KG1 (cell line): ENCODE results near the gene GABRP.
"Not testable (repeated sequence)": the region's sequence is repeated elsewhere in the genome, so short reads cannot be mapped to it uniquely, and the experiment has no call there.

Experiments used
- DNase-seq: peaks from one replicate; lab custom pipeline; 2025; lab: John Stamatoyannopoulos, UW

GABRP gene, protein sequence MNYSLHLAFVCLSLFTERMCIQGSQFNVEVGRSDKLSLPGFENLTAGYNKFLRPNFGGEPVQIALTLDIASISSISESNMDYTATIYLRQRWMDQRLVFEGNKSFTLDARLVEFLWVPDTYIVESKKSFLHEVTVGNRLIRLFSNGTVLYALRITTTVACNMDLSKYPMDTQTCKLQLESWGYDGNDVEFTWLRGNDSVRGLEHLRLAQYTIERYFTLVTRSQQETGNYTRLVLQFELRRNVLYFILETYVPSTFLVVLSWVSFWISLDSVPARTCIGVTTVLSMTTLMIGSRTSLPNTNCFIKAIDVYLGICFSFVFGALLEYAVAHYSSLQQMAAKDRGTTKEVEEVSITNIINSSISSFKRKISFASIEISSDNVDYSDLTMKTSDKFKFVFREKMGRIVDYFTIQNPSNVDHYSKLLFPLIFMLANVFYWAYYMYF

DNA sequence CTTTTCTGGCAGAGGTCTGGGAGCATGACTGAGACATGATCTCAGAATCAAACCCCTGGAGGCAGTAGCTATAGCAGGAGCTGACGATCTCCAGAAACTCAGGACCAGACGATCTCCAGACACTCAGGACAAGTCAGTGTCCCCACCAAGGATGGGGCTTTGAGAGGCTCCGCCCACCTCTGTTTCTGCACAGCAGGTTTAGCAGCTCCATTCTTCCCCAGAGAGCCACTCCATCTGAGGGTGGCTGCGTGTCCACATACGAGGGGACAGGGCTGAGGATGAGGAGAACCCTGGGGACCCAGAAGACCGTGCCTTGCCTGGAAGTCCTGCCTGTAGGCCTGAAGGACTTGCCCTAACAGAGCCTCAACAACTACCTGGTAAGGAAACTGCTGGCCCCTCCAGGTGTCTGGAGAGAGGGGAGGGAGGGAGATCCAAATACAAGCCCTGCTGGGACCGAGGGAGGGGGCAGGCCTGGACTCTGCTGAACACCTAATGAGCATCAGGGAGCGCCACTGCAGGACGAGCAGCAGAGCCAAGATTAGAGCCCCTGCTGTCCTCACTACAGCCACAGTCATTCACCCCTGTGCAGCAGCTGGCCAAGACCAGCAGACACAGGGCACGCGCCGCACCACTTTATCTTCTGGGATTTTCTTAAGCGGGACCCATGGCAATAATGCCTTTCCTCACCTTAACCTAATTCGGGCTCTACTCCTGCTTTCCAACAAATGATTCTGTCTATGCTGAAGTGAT lies at the start of gene GABRP:
GABRP (plus strand) TSS at position 228 of the 750 bp plus-strand sequence. CDS start 4,891 bp downstream, outside the sequence.
- no peak for DNase-seq

DNA sequence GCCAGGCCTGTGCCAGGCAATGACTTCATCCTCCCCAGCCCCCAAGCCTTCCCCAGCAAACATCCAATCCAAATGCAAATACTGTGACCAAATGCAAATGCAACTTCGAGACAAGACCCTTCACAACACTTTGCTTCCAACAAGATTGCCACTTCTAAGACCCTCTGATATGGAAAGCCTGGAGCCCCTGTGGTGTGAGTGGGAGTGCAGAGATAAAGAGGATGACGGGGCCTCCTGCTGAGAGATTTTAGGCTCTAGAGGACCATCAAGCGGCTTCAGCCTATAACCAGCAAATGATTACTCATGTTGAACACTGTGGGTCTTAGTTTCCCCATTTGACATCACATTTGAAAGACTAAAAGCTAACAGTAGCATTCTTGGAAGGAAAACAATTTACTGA lies 46.6 kb upstream of the GABRP start:
- DNase-seq: no peak

DNA sequence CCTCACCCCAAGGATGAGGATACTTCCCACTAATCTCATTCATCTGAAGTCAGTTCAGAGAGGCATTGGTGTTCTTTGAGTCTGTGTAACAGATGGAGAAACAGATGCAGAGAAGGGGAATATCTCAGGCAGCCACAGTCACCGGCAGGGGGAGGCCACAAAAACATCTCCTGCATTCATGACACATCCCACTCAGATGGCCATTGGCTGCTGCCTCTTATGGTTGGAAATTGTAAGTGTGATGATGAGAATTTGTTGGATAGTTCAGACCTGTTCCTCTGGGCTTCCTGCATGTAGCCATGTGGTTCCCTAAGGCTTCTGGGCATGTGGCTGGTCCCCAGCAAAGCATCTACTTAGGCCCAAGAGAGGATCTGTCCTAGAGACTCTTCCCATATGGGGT lies 45.9 kb upstream of the GABRP start:
- no peak for DNase-seq

DNA sequence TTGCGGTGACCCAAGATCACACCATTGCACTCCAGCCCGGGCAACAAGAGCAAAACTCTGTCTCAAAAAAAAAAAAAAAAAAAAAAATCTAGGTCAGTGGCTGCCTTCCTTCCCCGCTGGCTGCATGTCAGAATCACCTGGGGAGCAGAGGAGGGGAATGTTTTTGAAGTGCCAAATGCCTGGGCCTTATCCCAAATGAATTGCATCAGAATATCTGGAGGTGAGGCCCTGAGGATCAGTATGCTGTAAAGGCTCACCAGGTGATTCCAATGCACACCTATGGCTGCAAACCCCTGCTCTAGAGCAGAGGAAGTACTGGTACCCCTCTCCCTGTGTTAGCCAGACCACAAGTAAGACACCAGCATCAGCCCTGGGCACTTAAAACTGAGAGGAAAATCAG lies 44.7 kb upstream of the GABRP start:
- no peak for DNase-seq

DNA sequence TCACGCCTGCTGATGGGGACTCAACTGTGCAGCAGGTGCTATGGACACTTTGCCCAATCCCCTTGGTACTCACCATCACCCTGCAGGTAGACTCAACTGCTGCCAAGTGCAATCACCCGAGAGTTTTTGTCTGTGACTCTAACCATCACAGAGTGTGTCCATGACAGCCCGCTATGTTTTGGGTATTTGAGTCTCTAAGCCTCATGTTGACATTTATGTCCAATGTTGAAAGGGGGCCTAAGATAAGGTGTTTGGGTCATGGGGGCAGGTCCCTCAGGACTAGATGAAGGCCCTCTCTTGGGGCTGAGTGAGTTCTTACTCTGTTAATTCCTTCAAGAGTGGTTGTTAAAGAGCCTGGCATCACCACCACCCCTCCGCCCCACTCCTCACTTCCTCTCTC lies 44.1 kb upstream of the GABRP start:
- DNase-seq: no peak

DNA sequence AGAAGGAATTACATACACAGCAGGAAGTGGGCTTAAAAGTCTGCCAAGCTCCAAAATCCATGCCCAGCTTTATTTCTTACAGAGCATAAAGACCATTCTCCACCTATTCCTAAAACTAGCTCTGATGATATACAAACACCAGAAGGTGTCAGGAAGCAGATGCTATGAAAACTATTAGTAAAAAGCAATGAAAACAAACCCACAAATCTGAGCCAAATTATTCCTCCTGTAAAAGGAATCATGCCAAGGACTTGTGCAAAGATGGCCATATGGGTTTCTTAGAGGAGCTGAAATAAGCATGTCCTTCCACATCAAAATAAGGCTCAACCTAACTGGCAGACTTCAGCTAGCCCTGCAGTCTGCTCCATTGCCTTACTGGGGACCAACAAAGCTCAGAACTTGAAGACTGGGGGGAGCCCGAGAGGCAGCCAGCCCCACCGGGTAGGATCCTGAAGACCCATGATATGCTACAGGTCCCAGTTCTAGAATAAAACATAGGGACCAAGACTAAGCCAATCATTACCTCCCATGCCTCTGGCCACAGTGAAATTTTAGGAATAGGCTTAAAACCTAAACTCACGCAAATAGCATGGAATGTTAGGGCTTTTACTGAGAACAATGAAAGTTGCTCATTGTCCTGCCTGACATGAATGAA lies 42.8 kb upstream of the GABRP start:
- DNase-seq: no peak

DNA sequence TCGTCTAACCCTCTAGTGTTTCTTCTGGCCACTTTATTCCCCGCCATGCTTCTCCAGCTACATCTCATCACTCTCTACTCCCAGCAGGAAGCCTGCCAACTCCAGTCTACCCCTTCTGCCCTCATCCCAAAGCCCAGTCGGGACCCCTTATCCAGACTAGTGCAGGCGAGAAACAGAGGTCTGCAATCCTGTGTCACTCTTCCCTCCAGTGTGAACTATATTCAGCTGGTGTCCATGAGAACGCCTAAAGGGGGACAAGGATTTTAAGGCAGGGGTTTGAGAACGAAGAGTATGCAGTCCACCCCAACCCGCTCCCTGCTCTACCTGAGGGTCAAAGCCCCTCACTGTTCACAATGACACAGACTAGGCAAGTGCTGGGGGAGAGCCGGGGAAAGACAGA lies 41.7 kb upstream of the GABRP start:
- DNase-seq: no peak

DNA sequence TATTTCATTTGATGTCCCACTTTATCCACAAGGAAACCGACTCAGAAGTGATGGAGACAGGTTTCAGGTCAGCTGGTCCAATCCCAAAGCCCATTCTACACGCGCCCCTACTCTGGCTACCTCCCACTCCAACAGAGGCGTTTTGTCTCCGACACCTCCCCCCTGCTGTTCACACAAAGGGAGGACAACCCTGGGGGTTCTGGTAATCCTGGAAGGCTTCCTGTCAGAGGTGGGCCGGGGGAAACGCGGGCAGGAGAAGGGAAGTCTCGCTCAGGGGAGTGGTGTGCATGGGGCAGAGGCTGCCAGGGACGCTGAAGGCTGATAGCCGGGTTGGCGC lies 39.7 kb upstream of the GABRP start:
- no peak for DNase-seq

DNA sequence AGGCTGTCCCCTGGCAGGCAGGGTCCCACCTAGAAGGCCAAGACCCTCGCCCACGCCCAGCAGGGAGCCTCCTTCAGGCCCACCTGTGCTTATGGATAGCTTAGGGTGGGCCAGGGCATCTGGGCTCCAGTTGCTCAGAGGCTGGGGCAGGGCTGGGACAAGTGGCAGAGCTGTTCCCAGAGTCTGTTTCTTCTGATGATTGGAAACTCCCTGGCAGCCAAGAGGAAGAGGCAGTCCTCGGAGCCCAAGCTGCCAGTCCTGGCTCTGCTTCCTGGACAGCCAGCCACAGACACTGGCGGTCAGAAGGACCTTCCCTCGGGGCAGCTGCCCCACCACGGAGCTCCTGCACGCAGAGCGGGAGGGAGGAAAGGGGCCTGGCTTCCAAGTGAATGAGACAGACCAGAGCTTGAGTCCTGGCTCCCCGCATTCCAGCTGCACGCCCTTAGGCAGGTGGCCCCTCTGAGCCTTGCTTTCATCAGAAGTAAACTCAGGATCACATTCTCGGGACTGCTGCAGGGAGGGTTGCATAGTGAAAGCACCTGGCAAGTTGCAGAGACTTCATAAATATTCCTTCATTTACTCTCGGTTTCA lies 37.9 kb upstream of the GABRP start:
- no peak for DNase-seq

DNA sequence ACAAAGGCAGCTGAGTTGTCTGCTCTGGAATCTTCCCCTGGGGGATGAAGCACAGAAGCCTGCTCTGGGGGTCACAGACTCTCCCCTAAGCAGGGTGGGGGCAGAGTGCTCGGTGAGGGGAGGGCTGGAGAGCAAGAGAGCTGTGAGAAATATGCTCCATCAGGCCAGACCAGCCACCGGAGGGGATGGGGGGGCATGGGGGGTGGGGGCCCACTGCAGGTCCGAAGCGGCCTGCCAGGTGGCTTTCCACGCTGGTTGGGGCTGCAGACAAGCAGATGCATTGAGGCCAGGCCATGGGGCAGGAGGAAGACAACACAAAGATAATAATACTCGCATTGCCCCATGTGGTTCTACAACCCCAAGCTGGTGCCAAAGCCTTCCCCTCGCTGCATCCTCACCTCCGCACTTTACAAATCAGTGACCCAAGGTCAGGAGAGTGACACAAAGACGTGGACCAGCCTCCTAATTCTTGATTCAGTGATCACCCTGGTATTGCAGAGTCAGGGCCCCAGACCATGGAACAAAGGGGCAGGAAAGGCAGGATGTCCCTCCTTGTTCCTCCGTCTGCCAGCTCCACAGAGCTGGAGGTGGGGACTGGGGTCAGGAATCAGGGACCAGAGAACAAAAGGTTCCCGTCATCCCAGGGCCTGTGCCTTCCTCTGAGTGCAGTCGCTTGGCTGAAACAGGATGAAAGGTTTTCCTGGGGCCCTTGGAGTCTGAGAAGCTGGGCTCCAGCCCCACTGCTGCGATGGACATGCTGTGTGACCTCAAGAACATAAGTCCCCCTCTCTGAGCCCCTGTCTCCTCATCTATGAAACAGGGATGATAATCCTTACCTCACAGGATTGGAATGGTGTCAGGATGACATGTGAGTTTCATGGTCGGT lies 37.2 kb upstream of the GABRP start:
- DNase-seq: no peak

DNA sequence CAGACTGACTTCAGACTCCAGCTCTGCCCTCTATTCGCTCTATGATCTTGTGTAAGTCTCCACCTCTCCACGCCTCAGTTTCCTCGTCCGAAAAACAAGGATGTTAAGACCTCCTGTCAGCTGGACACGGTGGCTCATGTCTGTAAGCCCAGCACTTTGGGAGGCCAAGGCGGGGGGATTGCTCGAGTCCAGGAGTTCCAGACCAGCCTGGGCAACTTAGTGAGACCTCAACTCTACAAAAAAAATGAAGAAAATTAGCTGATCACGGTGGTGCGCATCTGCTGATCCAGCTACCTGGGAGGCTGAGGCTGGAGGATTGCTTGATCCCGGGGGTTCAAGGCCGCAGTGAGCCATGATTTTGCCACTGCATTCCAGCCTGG lies 36.6 kb upstream of the GABRP start:
- DNase-seq: no peak

DNA sequence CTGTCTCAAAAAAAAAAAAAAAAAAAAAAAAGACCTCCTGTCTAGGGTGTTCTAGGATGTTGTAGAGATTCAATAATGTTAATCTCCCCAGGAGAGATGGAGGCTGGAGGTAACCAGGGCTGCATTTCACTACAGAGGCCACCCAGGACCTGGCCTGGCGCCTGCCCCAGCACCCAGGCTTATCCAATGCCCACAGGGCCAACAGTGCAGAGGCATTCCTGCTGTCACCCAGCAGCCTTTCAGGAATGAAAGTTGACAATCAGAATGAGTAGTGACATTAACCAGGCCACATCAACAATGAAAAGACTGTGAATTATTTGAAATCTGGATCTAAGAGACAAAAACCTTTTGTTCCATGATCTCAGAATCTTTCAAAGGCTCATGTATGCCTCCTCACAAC lies 36.2 kb upstream of the GABRP start:
- no peak for DNase-seq

DNA sequence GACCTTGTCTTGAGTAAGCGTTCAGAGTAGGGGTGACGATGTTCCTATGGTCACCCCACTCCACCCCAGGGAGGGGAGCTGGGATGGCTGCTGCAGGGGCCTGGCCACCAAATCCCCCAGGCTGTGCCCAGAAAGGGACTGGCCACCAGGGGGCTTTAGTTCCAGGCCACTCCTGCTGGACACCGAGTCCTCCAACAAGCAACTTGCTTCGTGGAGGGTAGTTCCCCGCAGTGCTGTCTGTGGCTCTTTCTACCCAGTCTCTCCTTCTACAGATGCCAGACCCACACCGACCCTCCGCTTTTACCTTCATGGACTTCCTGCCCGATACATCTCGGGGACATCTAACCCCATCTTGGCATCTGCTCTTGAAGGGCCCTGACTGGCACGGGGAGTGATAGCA lies 35.7 kb upstream of the GABRP start:
- DNase-seq: no peak

DNA sequence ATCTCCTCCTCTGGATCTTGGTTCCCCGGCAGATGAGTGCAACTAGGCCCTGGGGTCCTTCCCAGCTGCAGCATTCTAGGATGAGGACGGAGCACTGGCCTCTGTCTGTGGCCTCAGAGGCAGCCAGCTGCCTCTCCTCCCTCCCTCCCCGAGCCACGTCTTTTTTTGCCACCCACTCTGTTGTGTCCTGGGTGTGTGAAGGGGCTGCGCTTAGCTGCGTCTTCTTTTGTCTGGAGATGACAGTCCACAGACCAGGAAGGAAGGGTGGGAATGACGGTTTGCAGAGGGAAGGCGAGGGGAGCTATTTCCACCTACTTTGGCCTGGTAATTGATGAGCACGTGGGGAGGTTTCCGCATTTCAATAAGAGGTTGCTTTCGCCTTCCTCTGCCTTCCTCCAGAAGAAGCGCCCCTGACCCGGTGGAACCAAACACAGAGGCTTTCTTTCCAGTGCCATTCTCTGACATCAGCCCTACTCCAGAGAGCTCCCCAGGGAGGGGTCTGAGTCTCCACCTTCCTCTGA lies 34.5 kb upstream of the GABRP start:
- no peak for DNase-seq

DNA sequence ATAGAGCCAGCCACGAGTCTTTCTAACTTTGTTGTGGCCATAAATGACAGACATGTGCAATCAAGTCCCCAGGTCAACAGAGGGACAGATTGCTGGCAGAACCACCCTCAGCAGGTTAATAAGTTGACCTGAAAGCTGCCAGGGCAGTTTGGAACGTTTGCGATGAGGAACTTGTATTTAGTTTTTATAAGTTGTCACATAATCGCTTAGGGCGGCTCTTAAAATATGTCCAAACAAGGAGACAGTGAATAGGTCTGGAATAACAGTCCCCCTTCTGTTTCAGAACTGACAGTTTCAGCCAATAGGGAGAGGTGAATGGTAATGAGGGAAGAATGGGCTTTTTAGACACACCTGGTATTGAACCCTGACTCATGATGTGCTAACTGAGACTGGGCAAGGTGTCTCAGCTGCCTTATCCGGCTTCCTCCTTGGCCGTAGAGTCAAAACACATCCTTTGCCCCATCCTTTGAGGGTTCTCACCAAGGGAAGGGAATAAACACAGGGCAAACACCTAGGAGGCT lies 33.6 kb upstream of the GABRP start:
- no peak for DNase-seq

DNA sequence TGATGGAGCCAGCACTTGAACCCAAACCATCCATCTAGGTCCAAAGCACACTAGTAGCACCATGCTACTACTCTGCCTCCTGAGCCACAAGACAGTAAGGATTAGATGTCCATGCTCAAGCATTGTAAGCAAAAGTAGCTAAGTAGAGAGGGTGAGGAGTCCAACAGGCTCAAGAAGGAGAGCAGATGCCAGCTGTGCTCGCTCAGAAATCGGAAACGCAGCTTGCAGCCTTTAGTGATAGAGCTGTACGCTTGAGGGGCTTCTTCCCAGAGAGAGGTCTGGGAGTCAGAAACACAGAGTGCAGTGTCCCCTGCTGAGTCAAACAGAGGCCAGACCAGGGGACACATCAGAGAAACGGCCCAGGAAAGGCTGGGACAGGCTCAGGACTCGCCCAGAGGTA lies 32.7 kb upstream of the GABRP start:
- no peak for DNase-seq

DNA sequence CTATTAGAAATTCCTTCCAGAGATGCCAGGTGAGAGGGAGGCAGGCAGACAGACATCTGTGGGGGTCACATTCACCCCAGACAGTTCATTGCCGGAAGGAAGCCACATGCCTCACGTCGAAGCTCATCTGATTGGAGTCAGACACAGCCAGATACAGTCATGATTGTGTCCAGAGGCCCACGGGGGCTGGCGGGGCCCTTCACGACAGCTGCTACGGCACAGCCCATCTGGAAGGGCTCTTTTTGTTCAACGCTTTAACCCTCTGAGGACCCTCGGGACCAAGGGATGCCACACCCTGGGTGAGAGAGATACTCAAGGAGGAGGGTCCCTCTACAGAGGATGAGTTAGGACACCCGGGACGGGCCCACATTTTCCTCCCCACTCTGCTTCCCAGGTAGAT lies 31.9 kb upstream of the GABRP start:
- DNase-seq: no peak

DNA sequence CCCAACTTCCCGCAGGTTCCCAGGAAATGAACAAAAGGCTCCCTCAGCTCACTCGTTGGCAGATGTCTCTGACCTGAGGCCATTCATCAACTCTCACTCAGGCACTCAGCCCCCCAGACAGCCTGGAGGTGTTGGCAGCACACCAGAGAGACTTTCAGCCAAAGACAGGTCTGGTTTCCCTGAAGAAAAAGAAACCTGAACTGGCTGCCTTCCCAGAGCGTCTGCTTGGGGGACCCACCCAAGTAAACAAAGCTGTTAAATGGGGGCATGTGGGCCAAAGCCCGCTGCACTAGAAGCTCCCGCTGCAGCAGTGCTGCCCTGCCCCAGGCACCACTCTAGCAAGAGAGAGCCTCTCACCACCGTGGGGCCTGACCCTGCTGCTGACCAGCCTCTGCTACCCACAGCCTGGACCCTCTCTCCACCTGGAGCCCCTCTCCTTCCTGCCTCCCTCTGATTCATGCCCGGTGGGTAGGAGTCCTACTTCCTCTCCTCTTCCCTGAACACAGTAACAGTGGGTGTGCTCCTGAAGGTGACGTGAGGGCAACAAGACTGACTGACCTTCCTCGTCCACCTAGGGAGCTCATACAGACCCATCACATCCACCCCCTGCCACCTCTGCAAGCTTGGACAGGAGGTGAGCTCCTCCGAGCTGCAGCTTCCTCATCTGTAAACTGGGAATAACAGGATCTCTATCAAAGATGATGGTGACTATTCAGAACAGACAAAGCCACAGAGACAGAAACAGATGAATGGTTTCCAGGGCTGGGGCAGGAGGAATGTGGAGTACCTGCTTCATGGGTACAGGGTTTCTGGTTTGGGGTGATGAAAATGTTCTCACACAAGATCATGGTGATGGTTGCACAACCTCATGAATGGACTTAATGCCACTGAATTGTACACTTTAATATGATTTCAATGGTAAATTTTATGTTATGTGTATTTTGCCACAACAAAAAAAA lies 31.0 kb upstream of the GABRP start:
- no peak for DNase-seq

DNA sequence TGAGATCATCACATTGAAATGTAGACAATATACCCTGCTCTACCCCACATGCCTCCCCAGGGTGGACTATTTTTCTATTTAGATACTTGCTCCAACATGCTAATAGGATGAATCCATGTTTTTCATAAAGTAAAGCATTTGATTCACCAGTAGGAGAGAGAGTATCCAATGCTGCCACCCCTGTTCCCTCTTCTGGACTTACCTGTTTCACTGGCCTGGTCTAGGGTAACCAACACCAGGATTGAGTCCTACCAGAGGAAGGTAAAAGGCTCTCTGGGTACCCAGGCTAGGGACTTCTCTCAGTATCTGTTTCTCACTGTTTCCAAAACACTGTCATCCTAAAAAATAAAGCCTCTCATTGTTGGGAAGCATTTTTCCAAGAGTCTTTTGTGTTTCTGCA lies 30.2 kb upstream of the GABRP start:
- DNase-seq: no peak

DNA sequence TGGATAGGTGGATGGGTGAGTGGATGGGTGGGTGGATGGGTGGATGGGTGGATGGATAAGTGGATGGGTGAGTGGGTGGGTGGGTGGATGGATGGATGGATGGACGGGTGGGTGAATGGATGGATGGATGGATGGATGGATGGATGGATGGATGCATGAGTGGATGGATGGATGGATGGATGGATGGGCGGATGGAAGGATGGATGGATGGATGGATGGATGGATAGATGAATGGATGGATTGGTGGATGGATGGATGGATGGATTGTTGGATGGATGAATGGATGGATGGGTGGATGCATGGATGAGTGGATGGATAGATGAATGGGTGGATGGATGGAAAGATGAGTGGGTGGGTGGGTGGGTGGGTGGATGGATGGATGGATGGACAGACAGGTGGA lies 29.0 kb upstream of the GABRP start:
- not testable (repeated sequence) for DNase-seq
